ENCODE data around the gene AIP.
A peak's percentile ranks its signal among the peaks of the same experiment; 100 is the strongest.

Gene AIP

DNA sequence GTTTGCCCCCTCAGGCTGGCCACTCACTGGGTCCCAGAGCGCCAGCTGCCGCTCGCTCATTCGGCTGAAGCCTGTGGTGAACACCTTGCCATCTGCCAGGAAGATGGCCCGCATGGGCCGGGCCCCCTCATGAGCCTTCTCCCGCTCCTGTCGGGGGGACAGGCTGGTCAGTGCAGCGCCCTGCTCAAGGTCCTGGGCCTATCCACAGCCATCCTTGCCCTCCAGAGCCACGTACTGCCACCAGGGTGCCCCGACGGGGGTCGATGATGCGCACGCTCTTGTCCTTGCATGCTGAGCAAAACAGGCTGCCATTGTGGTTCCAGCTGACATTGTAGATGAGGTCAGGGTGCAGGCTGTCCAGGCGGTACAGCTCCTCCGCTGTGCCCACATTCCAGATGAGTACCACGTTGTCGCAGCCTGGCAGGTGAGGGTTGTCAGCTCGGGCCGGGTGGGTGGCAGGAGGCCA is 41.7 kb upstream of the AIP start:
- Mint-ChIP-seq H3K4me1 (peaks cover 71% of the 10 kb centered on the region), H3K4me3 (peak overlapping the region; percentile 8), H3K36me3 (no peaks in the 10 kb centered on the region), H3K9me3 (no peaks in the 10 kb centered on the region), H3K27ac (peak overlapping the region; percentile 72), H3K27me3 (no peaks in the 10 kb centered on the region)

DNA sequence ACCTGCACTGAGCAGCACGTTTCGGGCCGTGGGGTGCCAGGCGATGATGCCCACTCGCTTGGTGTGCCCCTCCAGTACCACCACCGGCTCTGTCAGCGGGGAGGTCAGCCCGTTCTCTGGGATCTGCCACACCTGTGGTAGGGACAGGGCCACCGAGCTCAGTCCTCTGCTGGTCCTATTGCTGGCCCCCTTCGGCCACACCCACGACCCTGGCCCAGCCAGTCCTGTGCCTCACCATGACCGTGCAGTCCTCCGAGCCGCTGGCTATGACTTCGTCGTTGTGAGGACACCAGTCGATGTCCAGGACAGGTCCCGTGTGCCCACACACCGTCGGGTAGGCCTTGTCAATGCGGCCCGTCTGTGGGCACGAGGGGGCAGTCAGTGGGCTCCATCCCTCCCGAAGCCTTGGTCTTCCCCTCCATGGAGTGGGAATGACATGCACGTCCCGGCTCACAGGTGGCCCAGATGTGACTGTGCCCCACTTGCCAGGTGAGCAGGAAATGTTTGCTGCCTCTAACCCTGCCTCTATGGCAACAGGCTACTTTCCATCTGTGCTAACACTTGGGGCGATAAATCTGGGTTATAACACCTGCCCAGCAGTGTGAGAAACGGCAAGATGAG is 41.0 kb upstream of the AIP start:
- Mint-ChIP-seq H3K36me3 (no peaks in the 10 kb centered on the region), H3K4me1 (peaks cover 73% of the 10 kb centered on the region), H3K4me3 (peak overlapping the region; percentile 58), H3K9me3 (no peaks in the 10 kb centered on the region), H3K27ac (peak overlapping the region; percentile 41), H3K27me3 (no peaks in the 10 kb centered on the region)

DNA sequence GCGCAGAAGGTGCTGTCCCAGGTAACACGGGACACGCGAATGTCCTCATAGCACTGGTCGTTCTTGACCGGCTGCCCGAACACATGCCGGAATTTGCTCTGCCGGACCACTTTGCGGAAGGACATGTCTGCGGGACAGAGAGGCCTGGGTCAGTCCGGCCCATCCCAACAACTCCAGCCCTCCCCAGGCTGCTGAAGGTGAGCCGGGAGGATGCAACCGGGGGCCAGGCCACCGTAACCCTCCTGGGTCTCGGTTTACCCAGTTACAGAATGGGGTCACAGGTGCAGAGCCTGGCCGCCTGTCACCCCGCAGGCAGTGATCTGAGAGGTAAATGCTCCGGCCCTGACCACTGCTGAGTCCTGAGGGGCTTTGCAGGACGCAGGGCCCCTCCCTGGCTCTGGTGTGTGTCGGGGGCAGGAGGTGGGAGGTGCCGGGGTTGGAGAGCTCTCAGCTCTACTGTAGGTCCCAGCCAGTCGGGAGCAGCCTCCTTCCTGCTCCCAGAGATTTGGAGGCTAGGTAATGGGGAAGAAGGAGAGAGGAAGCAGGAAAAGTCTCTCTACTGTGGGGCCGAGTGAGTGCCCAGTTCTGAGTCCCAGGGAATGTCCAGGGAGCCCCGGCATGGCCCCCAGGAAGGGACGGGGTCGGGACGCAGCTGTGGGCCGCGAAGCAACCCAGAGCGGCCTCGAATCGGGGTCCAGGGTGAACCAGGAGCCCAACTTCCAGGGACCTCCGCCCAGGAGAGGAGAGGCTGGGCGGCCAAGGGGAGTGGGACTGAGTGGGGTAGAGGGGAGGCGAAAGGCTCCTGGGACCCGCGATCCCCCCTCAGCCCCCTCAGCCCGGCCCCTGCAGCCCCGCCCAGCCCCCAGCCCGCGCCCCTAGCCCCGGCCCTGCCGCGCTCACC is 40.1 kb upstream of the AIP start:
- peak overlapping the region; percentile 35 for H3K27ac Mint-ChIP-seq

DNA sequence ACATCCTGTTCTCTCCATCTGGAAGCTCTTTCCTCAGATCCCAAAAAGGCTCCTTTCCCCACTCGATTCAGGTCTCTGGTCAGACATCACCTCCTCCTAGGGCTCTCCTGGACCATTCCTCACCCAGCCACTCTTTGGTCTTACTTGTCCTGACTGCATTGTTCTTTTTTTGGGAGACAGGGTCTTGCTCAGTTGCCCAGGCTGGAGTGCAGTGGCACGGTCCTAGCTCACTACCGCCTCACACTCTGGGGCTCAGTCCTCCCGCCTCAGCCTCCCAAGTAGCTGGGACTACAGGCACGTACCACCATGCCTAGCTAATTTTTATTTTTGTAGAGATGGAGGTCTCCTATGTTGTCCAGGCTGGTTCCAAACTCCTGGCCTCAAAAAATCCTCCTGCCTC is 37.3 kb upstream of the AIP start:
- Mint-ChIP-seq H3K27me3 (no peaks in the 10 kb centered on the region), H3K36me3 (no peaks in the 10 kb centered on the region), H3K9me3 (no peaks in the 10 kb centered on the region), H3K4me1 (peaks cover 78% of the 10 kb centered on the region), H3K27ac (peak overlapping the region; percentile 57), H3K4me3 (peak overlapping the region; percentile 79)

More for the DNA sequence above, 40.1 kb upstream of the AIP start:
- no peaks in the 10 kb centered on the region for H3K9me3 Mint-ChIP-seq
- no peaks in the 10 kb centered on the region for H3K27me3 Mint-ChIP-seq
- peak overlapping the region; percentile 58 for H3K4me3 Mint-ChIP-seq
- H3K4me1 Mint-ChIP-seq, result peaks cover 77% of the 10 kb centered on the region
- no peaks in the 10 kb centered on the region for H3K36me3 Mint-ChIP-seq

DNA sequence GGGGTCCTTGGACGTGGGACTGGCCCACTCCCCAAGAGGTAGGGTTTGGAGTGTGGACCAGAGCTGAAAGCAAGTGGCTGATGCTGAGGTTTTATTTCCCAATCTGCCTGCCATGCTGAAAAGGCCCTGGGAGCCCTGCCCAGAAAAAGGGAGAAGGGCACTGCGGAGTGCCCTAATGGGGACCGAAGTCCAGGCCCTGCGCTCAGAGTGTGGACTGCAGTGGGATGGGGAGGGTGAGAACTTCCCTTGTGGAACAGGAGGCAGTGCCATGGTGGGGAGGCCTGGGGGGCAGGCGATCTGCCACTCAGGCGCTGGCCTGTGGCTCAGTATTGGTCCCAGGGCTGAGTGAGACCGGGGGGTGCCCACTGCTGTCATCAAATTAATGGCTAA is 34.6 kb upstream of the AIP start:
- Mint-ChIP-seq H3K4me1 (peaks cover 59% of the 10 kb centered on the region), H3K27me3 (no peaks in the 10 kb centered on the region), H3K27ac (no peak overlapping the region), H3K9me3 (no peaks in the 10 kb centered on the region), H3K36me3 (no peaks in the 10 kb centered on the region), H3K4me3 (peak overlapping the region; percentile 23)

DNA sequence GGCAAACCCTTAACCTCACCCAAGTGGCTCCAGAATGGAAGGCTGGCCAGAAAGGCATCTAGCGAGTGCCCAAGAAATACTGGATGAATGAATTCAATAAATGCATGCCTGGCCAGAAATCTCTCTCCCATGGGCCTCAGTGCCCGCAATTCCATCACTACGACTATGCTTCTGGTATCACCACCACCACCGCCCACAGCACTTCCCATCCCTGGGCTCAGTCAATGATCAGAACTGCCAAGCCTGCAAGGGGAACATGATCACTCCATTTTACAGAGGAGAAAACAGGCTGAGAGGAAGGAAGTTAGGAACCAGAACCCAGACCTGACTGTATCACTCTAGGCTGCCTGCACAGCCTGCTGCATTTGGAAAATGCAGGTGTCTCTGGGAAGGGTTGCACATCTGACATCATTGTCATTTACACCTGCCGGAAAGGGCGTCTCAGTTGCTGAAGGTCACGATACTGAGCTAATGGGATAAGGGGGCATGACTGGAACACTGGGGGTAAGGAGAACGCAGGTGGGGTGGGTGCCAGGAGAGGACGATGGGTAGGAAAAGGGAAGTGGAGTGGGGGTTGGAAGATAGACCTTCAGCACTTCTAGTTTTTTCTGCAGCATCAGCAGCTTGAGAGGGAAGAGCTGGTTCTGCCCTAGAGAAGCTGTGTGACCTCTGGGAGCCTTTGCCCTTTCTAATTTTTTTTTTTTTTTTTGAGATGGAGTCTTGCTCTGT is 33.5 kb upstream of the AIP start:
- no peaks in the 10 kb centered on the region for H3K27me3 Mint-ChIP-seq
- no peaks in the 10 kb centered on the region for H3K9me3 Mint-ChIP-seq
- H3K27ac Mint-ChIP-seq, result peak overlapping the region; percentile 72
- no peak overlapping the region for H3K4me3 Mint-ChIP-seq
- H3K36me3 Mint-ChIP-seq, result no peaks in the 10 kb centered on the region
- H3K4me1 Mint-ChIP-seq, result peaks cover 54% of the 10 kb centered on the region

DNA sequence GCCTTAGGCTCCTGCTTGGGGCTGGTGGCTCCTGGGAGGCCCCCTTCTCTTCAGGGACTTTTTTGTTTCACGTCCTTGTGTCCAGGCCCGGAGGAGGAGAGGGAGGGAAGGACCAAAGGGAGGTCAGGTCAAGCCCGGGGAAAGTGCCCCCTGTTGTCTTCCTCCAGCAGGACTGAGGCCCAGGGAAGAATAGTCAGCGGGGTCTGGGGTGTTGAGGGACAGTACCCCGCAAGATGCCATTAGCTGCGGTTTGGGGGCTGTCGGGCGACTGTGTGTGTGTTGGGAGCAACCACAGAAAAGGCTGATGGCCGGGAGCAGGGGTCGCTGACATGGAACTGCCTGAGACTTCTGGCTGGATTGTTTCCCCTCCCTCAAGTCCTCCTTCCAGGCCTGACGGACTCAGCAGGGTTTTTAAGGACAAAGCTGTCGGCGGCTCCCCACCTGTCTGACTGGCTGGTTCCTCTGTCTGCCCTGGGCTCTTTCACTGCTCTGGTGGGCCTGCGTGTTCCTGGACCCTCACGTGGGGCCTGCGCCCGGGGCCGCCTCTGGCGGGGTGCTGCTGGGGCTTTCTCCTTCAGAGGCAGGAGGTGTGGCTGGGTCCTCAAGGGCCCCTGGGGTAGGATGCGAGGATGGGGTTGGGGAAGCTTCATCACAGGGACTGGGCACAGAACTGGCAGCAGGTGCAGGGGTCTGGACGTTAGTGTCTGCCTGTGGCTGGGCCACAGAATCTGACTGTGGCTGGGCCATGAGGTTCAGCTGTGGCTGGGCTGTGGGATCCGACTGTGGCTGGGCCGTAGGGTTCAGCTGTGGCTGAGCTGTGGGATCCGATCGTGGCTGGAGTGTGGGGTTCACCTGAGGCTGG is 31.8 kb upstream of the AIP start:
- Mint-ChIP-seq H3K4me3 (no peak overlapping the region), H3K9me3 (no peaks in the 10 kb centered on the region), H3K27me3 (no peaks in the 10 kb centered on the region), H3K27ac (no peak overlapping the region), H3K4me1 (peaks cover 36% of the 10 kb centered on the region), H3K36me3 (no peaks in the 10 kb centered on the region)

DNA sequence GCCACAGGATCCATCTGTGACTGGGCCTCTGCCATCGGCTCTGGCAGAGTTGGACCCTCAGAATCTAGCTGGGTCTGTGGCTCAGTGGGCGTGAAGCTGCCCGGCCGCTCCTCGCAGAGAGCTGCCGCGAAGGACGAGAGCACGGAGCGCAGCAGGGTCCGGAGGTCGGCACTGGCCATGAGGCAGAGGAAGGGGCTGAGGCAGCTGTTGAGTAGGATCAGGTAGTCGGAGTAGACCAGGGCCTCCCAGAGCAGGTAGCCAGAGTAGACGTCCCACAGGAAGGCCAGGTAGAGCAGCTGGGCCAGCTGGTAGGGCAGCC is 31.2 kb upstream of the AIP start:
- no peaks in the 10 kb centered on the region for H3K9me3 Mint-ChIP-seq
- no peak overlapping the region for H3K4me3 Mint-ChIP-seq
- H3K27me3 Mint-ChIP-seq, result no peaks in the 10 kb centered on the region
- no peak overlapping the region for H3K27ac Mint-ChIP-seq
- H3K4me1 Mint-ChIP-seq, result peaks cover 30% of the 10 kb centered on the region
- no peaks in the 10 kb centered on the region for H3K36me3 Mint-ChIP-seq

DNA sequence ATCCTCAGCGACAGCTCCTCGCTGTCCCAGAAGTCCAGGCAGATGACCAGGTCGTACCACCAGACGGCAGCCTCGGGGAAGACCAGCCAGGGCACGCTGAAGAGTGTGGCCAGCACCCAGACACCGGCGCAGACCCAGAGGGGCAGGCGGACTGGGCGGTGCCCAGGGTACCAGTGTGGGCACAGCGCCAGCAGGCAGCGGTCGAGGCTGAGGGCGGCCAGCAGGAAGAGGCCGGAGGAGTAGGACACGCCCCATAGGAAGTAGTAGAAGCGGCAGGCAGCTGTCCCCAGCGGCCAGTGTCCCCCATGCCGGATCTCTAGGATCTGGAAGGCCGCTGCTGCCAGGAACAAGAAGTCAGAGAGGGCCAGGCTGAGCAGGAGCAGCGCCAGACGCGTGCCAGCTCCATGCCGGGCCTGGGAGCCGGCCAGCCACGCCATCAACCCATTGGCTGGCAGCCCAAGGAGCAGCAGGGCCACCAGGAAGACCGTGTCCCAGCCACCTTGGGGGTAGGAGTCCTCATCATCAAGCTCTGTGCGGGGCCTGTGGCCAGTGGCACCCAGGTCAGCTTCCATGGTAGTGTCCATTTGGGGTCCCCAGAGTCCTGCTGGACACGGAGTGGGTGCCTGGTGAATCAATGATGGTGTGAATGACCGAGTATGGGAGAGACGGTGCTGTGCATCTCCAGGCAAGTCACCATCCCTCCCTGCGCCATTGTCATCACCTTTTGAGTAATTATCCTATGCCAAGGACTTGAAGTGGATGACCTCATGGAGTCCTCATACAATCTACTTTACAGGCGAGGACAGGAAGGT is 30.5 kb upstream of the AIP start, which contains the start of gene GPR152:
Gene GPR152 (minus strand): TSS at position 589 of the 812 bp plus-strand sequence. CDS start 5 bp downstream, at position 584.
- H3K36me3 Mint-ChIP-seq, result no peaks in the 10 kb centered on the region
- peak within 1 kb of the TSS; percentile 30 for H3K27ac Mint-ChIP-seq
- no peaks in the 10 kb centered on the region for H3K9me3 Mint-ChIP-seq
- H3K4me1 Mint-ChIP-seq, result peaks cover 26% of the 10 kb centered on the region
- H3K27me3 Mint-ChIP-seq, result no peaks in the 10 kb centered on the region
- no peak within 1 kb of the TSS for H3K4me3 Mint-ChIP-seq

DNA sequence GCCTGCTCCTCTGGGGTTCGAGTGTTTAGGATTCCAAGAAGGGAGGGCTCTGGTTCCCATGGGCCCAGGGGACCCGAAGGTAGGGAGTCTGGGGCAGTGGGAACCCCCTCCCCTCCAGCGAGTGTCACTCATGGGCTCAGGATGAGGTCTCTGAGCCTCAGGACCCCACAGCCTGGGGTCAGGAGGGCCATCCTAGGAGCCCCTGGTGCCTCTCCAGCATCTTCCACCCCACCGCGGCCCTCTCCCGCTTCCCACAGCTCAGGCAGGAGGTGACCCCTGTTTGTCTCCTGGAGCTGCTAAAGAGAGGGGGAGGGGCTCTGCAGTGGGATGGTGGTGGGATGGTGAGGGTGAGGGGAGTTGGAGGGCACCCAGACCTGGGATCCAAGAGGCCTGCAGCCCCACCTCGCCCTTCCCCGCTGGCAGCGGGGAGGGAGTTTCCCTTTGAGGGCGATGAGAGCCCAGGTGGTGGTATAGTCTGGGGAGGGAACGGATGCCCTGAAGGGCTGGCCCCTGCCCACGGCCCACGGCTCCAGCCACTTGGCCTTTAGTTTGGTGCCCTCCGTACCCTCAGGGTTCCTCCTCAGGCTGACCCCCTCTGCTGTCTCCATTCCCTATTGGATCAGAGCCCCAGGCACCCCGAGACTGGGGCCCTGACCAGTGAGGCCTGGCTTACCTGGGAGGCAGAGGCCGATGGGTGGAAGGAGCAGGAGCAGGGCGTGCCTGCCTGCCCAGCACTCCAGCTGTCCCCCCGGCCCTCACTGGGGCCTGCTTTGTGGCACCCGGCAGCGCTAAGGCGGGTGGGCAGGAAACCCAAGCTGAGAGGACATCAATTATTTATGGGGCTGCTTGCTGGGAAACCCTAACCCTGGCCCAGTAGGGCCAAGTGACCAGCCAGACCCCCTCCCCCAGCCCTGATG is 28.8 kb upstream of the AIP start:
- no peak overlapping the region for H3K27ac Mint-ChIP-seq
- H3K4me1 Mint-ChIP-seq, result peaks cover 14% of the 10 kb centered on the region
- H3K36me3 Mint-ChIP-seq, result no peaks in the 10 kb centered on the region
- H3K27me3 Mint-ChIP-seq, result no peaks in the 10 kb centered on the region
- no peaks in the 10 kb centered on the region for H3K9me3 Mint-ChIP-seq
- H3K4me3 Mint-ChIP-seq, result no peak overlapping the region

DNA sequence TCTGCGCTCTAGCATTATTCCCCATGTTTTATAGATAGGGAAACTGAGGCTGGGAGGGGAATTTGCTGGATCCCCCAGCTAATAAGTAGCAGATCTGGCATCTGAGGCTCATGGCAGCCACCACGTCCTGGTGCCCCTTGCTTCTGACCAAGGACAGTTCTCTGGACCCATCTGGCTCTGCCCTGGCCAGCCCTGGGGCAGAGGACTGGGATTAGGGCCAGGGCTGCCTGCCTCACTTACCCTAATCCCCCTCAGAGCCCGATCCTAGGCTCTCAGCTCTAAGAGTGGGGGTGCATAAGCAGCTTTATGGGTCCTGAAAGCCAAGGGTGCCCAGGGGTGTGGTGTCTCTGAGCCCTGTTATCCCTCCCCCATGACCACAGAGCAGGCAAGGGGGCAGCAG is 27.8 kb upstream of the AIP start, which contains the start of gene CABP4:
Gene CABP4 (plus strand): TSS at position 301 of the 400 bp plus-strand sequence. CDS start 70 bp downstream, at position 371.
- Mint-ChIP-seq H3K36me3 (no peaks in the 10 kb centered on the region), H3K27me3 (no peaks in the 10 kb centered on the region), H3K27ac (no peak within 1 kb of the TSS), H3K9me3 (no peaks in the 10 kb centered on the region), H3K4me3 (no peak within 1 kb of the TSS), H3K4me1 (peaks cover 10% of the 10 kb centered on the region)

DNA sequence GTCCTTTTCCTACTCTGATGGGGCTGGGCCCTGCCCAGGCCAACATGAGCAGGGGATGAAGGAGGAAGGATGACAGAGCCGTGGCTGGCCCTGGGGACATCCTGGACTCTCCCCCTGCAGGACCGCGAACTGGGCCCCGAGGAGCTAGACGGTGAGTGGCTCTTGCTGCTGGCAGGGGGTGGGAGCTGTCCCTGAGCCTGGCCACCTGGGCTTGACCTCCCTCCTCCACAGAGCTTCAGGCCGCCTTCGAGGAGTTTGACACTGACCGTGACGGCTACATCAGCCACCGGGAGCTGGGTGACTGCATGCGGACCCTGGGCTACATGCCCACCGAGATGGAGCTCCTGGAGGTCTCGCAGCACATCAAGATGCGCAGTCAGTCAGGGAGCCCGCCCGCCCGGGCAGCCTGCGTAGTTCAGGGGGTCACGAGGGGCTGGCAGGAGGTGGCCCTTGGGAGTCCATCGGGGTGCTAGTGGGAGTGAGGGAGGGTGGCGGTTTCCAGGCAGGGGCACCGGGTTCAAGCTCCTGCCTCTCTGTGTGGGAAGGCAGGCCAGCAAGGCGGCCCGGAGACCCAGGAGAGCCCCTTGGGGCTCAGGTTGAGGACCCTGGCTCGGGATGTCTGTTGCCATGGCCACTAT is 26.6 kb upstream of the AIP start:
- no peak overlapping the region for H3K4me3 Mint-ChIP-seq
- H3K9me3 Mint-ChIP-seq, result no peaks in the 10 kb centered on the region
- no peaks in the 10 kb centered on the region for H3K27me3 Mint-ChIP-seq
- H3K27ac Mint-ChIP-seq, result no peak overlapping the region
- H3K36me3 Mint-ChIP-seq, result no peaks in the 10 kb centered on the region
- peaks cover 4% of the 10 kb centered on the region for H3K4me1 Mint-ChIP-seq

DNA sequence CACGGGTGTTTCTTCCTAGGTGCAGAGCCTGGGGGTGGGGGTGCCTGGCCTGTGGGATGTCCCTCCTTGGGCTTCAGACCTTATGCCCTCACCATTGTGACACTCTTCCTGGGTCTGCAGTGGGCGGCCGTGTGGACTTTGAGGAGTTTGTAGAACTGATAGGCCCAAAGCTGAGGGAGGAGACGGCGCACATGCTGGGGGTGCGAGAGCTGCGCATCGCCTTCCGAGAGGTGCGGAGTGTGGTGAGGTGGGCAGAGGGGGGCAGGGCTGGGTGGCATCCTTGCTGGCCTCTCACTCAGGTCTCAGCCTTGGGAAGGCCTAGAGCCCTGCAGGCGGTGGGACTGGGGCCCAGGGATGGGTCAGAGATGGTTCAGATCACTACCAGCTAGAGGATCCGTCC is 25.4 kb upstream of the AIP start:
- Mint-ChIP-seq H3K27me3 (no peaks in the 10 kb centered on the region), H3K36me3 (no peaks in the 10 kb centered on the region), H3K9me3 (no peaks in the 10 kb centered on the region), H3K4me1 (peaks cover 4% of the 10 kb centered on the region), H3K4me3 (no peak overlapping the region), H3K27ac (no peak overlapping the region)

All from activated naive CD4-positive, alpha-beta T cell treated with anti-CD3 and anti-CD28 coated beads, Interleukin-2, amount 50 U/mL, for 24 hours (primary cell).